Endodermal cell (in vitro differentiated cells): ENCODE measurements around the gene FAM53A. TPM values are rescaled to one million over a fixed set of nuclear protein-coding genes. Genes with fewer than 3 reads are reported as not detected.

Source experiments
- DNase-seq: peaks from one replicate; pipeline ENCODE4 v3.0.0-alpha.2; 2017
- H3K27ac ChIP-seq: 2 replicates; pipeline ENCODE4 v1.5.1; 2013; ENCODE audit warnings: mild to moderate bottlenecking, low read depth, low read length, moderate library complexity
- H3K27me3 ChIP-seq: 2 replicates; pipeline ENCODE4 v1.6.1; 2013; ENCODE audit warnings: mild to moderate bottlenecking, low read length, moderate library complexity; ENCODE audit not compliant: insufficient read depth, control insufficient read depth, poor library complexity, severe bottlenecking
- H3K36me3 ChIP-seq: 2 replicates; pipeline ENCODE4 v1.7.0; 2013; ENCODE audit warnings: mild to moderate bottlenecking, low read length, moderate library complexity; ENCODE audit not compliant: control insufficient read depth, insufficient read depth
- H3K4me1 ChIP-seq: one replicate; pipeline ENCODE4 v1.7.0; 2013; ENCODE audit warnings: low read length; ENCODE audit not compliant: control insufficient read depth, insufficient read depth
- H3K4me3 ChIP-seq: 2 replicates; pipeline ENCODE4 v1.5.1; 2013; ENCODE audit warnings: mild to moderate bottlenecking, low read length, moderate library complexity
- H3K9ac ChIP-seq: 2 replicates; pipeline ENCODE4 v1.6.1; 2013; ENCODE audit warnings: mild to moderate bottlenecking, low read length, moderate library complexity; ENCODE audit not compliant: poor library complexity, severe bottlenecking; ENCODE audit errors: extremely low read depth
- H3K9me3 ChIP-seq: 2 replicates; pipeline ENCODE4 v1.6.1; 2013; ENCODE audit warnings: mild to moderate bottlenecking, low read length, moderate library complexity; ENCODE audit not compliant: control insufficient read depth
- H3K27ac Mint-ChIP-seq: 2 replicates; pipeline ENCODE4 v1.8.0; 2020; ENCODE audit warnings: mixed read lengths
- H3K27me3 Mint-ChIP-seq: 2 replicates; pipeline ENCODE4 v1.8.0; 2021; ENCODE audit warnings: mild to moderate bottlenecking, mixed read lengths; ENCODE audit not compliant: insufficient read depth
- H3K36me3 Mint-ChIP-seq: 2 replicates; pipeline ENCODE4 v1.8.0; 2020; ENCODE audit warnings: low read depth, mixed read lengths
- H3K4me1 Mint-ChIP-seq: 2 replicates; pipeline ENCODE4 v1.8.0; 2020; ENCODE audit warnings: mixed read lengths
- H3K4me3 Mint-ChIP-seq: 2 replicates; pipeline ENCODE4 v1.8.0; 2020; ENCODE audit warnings: mild to moderate bottlenecking, moderate library complexity, mixed read lengths
- H3K9me3 Mint-ChIP-seq: 2 replicates; pipeline ENCODE4 v1.8.0; 2020; ENCODE audit warnings: mild to moderate bottlenecking, mixed read lengths
- WGBS, 2 experiments: methylation state at CpG; one replicate each; pipeline versions ENCODE4 v1.1.5 to v1.1.7; 2013; ENCODE audit warnings: missing lambda C conversion rate in 2 of 2, mixed read lengths in 1 of 2; ENCODE audit not compliant: insufficient coverage in 1 of 2, insufficient read length in 1 of 2; 5-methylcytosine and 5-hydroxymethylcytosine counted together
- total RNA-seq, 2 donors: library from RNA; stranded (reverse); fragmentation: NEBNext Ultra II Directional in 1 of 2; extraction: Animal tissue kit (Norgen Biotek cat#: 25700) in 1 of 2; gene quantifications; 2 replicates in 1 of 2; 3 replicates in 1 of 2; pipeline ENCODE4 v1.2.1, GENCODE V29; 2021
- TF ChIP-seq, protein P1 (sequence below): fragments of 200-600 bp; sonication (generic); conservative IDR thresholded peaks from 2 replicates; pipeline ENCODE4 v1.5.0; 2021; ENCODE audit warnings: antibody characterized with exemption, mild to moderate bottlenecking

The FAM53A gene
- total RNA-seq, 2 donors from 2014 or later = 3.7 to 4.9 TPM

DNA sequence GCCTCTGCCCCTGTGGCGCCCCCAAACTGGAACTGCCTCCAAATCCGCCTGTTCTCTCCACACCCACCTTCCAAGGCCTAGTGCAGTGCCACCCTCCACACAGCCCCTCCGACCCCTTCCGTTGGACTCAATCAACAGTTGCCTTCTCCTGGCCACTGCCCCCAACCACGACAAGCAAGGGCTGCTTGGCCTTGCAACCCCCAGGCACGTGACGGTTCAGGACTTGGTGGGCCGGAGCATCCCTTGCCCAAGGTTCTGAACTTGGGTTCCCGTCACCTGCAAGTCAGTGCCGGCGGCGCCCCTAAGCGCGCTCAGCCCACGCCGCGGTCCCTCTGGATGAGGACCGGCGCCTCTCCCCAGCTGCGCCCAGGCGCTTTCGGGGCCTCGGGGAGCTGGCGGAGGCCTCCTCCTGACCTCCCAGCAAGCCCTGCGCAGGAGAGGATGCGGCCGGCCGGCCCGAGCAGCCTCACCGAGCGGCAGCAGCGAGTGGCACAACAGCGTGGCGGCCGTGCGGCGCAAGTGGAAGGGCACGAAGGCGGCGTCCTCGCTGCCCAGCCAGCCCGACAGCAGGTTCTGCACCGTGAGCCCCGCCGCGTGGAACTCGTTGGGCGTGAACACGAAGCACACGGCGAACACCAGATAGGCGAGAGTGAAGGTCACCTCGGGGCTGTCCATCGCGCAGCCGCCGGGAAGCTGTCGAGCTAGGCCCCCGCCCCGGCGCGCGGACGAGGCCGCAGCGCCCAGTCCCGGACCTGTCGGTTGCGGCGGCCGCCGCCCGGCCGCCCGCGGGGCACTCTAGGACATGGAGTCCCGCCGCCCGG, 36.3 kb upstream of the FAM53A start:
- Mint-ChIP-seq H3K36me3 (peaks cover 26% of the 10 kb centered on the region), H3K4me3 (peak overlapping the region; percentile 93), H3K27me3 (no peaks in the 10 kb centered on the region), H3K4me1 (peaks cover 24% of the 10 kb centered on the region), H3K27ac (peak overlapping the region; percentile 94), H3K9me3 (no peaks in the 10 kb centered on the region)
- peak overlapping the region; percentile 32 for H3K27ac ChIP-seq
- H3K4me3 ChIP-seq = peak overlapping the region; percentile 82
- no peaks in the 10 kb centered on the region for H3K27me3 ChIP-seq
- peak; percentile 79 for DNase-seq
- peak overlapping the region; percentile 41 for H3K9ac ChIP-seq
- TF ChIP-seq, protein P1, sequence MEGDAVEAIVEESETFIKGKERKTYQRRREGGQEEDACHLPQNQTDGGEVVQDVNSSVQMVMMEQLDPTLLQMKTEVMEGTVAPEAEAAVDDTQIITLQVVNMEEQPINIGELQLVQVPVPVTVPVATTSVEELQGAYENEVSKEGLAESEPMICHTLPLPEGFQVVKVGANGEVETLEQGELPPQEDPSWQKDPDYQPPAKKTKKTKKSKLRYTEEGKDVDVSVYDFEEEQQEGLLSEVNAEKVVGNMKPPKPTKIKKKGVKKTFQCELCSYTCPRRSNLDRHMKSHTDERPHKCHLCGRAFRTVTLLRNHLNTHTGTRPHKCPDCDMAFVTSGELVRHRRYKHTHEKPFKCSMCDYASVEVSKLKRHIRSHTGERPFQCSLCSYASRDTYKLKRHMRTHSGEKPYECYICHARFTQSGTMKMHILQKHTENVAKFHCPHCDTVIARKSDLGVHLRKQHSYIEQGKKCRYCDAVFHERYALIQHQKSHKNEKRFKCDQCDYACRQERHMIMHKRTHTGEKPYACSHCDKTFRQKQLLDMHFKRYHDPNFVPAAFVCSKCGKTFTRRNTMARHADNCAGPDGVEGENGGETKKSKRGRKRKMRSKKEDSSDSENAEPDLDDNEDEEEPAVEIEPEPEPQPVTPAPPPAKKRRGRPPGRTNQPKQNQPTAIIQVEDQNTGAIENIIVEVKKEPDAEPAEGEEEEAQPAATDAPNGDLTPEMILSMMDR = no peak
- H3K4me1 ChIP-seq = peaks cover 3% of the 10 kb centered on the region
- no peaks in the 10 kb centered on the region for H3K9me3 ChIP-seq
- peaks cover 27% of the 10 kb centered on the region for H3K36me3 ChIP-seq
- 3 to 9% methylated on average over 32 to 79 of the region's 79 CpGs for WGBS, 2 experiments

DNA sequence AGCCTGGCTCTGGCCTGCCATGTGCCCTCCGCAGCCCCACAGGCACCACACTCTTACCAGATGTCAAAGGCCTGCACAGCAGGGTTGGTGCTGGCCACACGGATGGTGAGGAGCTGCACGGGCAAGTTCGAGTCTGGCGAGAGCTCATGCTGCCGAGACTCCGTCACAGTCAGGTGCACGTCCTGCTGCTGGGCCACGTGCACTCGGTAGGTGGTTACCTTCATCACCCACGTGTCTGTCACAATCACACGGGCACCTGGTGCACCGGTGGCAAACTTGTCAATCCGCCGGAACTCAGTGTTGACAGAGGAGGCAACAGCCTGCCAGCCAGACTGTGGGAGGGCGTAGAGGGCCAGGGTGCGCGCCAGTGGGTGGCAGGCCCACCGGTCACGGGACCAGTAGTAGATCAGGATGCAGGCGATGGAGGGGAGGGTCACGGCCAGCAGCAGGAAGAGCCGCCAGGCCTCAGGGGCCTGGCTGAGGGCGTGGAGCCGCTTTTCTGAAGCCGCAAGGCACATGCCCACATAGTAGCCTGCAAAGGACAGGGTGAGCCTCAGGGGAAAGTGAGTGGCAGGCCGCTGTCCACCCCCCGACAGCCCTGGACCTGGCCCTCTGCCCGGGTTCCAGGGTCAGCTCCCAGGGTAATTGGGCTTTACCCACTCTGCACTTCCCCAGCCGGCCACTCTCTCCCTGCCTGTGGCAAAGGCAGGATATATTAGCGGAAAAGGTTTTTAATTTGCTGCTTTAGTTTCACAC, 34.2 kb upstream of the FAM53A start:
- Mint-ChIP-seq H3K4me1 (peaks cover 24% of the 10 kb centered on the region), H3K4me3 (peak overlapping the region; percentile 93), H3K9me3 (no peaks in the 10 kb centered on the region), H3K27ac (peak overlapping the region; percentile 4), H3K27me3 (no peaks in the 10 kb centered on the region), H3K36me3 (peaks cover 9% of the 10 kb centered on the region)
- Histone ChIP-seq H3K9ac (no peak overlapping the region), H3K27me3 (no peaks in the 10 kb centered on the region), H3K4me3 (no peak overlapping the region), H3K27ac (no peak overlapping the region), H3K9me3 (no peaks in the 10 kb centered on the region), H3K4me1 (peaks cover 3% of the 10 kb centered on the region), H3K36me3 (peaks cover 12% of the 10 kb centered on the region)
- TF ChIP-seq, protein P1 = no peak
- no peak for DNase-seq
- WGBS, 2 experiments = 95 to 96% methylated on average over 31 of the region's 31 CpGs

DNA sequence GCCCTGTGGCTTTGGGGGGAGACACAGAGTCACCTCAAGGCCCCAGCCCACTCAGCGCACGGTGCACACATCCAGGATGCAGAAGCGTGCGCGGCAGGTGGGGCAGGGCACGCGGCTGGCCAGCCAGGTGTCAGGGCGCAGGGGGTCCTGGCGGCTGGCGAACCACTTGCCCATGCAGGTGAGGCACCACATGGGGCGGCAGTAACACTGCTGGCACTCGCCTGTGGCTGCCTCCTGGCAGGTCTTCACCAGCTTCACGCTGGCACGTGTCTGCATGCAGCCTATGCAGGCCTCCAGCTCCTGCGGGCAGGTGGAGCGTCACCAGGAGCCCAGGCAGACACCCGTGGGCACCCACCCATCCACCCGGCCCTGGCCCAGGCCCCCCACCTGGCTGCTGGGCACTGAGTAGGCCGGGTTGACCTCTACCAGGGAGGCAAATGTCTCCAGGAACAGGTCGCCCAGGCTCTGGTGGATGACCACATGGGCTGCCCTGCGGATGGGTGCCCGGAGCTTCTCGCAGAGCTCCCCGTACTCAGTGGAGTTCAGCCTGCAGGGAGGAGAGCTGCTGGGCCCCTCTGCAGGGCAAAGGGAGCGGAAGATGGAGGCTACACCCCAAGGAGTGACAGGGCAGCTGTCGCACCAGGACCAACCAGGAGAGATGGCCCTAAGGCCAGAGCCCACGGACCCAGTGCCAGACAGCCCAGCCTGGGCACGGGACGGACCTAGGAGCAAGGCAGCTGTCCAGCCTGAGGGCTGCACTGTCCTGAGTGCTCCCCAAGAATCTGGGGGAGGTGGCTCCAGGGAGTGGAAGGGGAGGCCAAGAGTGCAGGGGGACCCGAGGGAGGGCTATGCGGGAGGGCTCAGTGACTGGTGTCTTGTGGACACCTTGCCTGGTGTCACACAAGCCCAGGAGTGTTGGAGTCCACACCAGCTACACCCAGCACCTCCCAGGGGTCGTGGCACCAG, 33.3 kb upstream of the FAM53A start:
- WGBS, 2 experiments = 92 to 96% methylated on average over 19 to 32 of the region's 32 CpGs
- H3K4me3 Mint-ChIP-seq = no peak overlapping the region
- TF ChIP-seq, protein P1 = no peak

More for the DNA sequence above, 33.3 kb upstream of the FAM53A start:
- Mint-ChIP-seq H3K27ac (no peak overlapping the region), H3K27me3 (no peaks in the 10 kb centered on the region), H3K36me3 (peaks cover 6% of the 10 kb centered on the region), H3K9me3 (no peaks in the 10 kb centered on the region), H3K4me1 (peaks cover 15% of the 10 kb centered on the region)
- Histone ChIP-seq H3K36me3 (peaks cover 7% of the 10 kb centered on the region), H3K9me3 (no peaks in the 10 kb centered on the region), H3K4me3 (no peak overlapping the region), H3K27ac (no peak overlapping the region), H3K27me3 (no peaks in the 10 kb centered on the region), H3K9ac (no peak overlapping the region), H3K4me1 (peaks cover 3% of the 10 kb centered on the region)
- DNase-seq = peak; percentile 43
